GM23248 (cell line): ENCODE data around the gene C12orf76.

Source experiments
- EZH2 ChIP-seq: fragments of 200-600 bp; sonication (generic); IDR thresholded peaks from 2 replicates; pipeline ENCODE4 v1.6.1; 2018; ENCODE audit warnings: antibody characterized with exemption, mild to moderate bottlenecking; ENCODE audit not compliant: insufficient read depth, poor library complexity, severe bottlenecking
- EZH2phosphoT487 ChIP-seq: fragments of 200-600 bp; sonication (generic); IDR thresholded peaks from 2 replicates; pipeline ENCODE4 v1.6.1; 2018; ENCODE audit warnings: antibody characterized with exemption, moderate library complexity, mild to moderate bottlenecking, low read depth; ENCODE audit not compliant: insufficient read depth

DNA sequence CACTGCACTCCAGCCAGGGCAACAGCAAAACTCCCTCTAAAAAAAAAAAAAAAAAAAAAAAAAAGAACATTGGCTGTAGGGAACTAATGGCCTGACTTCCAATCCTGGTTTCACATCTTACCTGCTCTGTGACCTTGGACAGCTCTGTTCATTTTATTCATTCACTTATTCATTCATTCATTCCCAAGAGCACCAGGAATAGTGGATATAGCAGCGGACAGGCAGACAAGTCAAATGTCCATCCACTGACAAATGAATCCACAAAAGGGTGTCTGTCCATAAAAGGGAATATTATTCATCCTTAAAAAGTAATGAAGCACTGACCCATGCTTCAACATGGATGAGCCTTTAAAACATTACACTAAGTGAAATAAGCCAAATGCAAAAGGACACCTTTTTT is 27.6 kb upstream of the C12orf76 start:
- no peak for TF ChIP-seq EZH2phosphoT487
- no peak for TF ChIP-seq EZH2
